WI38 (cell line): ENCODE data around the gene GHR.
"Not testable (repeated sequence)": the region's sequence is repeated elsewhere in the genome, so short reads cannot be mapped to it uniquely, and the experiment has no call there.

Experiments
- H3K4me3 ChIP-seq: 2 replicates; pipeline ENCODE4 v1.5.1; 2011; ENCODE audit warnings: low read depth, mild to moderate bottlenecking, control low read depth, low read length
- TF ChIP-seq, protein P1 (sequence below): IDR thresholded peaks from 2 replicates; pipeline ENCODE4 v1.5.1; 2012; ENCODE audit warnings: low read depth, mild to moderate bottlenecking, control low read depth, low read length

Gene GHR

DNA sequence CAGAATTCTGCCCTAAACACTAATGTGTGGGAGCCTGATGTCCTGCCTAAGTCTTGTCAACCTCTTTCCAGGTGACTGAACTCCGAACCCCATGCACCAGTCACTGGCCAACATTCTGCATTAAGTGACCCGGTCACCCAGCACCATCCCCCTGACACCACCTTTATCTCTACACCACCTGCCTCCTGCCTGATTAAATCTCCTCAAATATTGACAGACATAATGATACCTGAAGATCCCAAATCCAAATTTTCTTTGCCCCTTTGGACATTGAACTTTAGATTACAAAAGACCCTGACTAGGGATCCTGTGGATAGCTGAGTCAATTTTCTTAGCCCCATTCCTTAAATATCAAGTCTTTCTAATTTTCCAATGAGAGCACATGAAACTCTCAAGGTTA lies 150.1 kb downstream of the GHR start:
- no peak overlapping the region for H3K4me3 ChIP-seq
- TF ChIP-seq, protein P1, sequence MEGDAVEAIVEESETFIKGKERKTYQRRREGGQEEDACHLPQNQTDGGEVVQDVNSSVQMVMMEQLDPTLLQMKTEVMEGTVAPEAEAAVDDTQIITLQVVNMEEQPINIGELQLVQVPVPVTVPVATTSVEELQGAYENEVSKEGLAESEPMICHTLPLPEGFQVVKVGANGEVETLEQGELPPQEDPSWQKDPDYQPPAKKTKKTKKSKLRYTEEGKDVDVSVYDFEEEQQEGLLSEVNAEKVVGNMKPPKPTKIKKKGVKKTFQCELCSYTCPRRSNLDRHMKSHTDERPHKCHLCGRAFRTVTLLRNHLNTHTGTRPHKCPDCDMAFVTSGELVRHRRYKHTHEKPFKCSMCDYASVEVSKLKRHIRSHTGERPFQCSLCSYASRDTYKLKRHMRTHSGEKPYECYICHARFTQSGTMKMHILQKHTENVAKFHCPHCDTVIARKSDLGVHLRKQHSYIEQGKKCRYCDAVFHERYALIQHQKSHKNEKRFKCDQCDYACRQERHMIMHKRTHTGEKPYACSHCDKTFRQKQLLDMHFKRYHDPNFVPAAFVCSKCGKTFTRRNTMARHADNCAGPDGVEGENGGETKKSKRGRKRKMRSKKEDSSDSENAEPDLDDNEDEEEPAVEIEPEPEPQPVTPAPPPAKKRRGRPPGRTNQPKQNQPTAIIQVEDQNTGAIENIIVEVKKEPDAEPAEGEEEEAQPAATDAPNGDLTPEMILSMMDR, result no peak

DNA sequence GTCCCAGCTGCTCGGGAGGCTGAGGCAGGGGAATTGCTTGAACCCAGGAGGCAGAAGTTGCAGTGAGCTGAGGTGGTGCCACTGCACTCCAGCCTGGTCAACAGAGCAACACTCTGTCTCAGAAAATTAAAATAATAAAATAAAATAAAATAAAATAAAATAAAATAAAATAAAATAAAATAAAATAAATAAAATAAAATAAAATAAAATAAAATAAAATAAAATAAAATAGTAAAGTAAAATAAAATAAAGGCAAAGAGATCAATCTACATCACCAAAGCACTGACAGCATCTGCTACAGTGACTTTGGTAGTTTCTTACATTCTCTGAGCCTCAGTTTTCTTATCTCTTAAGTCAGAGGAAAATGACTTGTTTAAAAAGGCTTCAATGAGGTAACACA lies 152.7 kb downstream of the GHR start:
- H3K4me3 ChIP-seq, result not testable (repeated sequence)

DNA sequence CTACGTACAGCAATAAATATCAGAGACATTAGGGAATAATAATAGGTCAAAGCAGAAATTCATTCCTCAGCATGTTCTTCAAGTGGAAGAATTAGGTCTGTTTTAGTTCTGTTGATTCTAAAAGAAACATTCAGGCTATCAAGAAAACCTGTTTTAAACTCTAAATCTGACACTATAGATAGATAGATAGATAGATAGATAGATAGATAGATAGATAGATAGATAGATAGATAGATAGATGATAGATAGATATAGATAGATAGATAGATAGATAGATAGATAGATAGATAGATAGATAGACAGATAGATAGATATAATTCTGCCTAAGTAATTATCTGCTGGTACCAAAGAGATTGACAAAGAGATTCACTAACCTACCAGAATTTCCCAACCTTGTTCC lies 155.7 kb downstream of the GHR start:
- not testable (repeated sequence) for H3K4me3 ChIP-seq

GRCh38 chr5:42579320-42579719 lies 156.1 kb downstream of the GHR start:
- H3K4me3 ChIP-seq, result no peak overlapping the region
- TF ChIP-seq, protein P1, result no peak

GRCh38 chr5:42581845-42582244 lies 158.6 kb downstream of the GHR start:
- TF ChIP-seq, protein P1, result no peak
- H3K4me3 ChIP-seq, result no peak overlapping the region

DNA sequence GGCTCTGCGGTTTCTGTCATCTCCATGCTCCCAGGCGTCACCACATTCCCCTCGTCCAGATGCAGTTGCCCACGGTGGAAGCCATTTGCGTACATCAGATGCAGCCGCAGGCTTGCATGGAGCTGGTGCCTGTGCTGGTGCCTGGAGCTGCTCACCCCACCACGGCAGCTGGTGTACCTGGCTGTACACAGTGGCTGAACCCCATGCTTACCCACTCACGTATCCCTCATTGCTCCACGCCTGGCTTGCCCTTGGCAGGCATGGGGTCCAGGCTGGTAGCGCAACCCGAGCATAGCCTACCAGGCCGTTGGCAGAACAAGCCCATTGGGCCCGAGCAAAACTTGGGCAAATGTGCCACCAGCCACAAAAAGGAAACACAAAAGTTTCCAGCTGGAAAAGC lies 159.5 kb downstream of the GHR start:
- H3K4me3 ChIP-seq, result no peak overlapping the region
- TF ChIP-seq, protein P1, result no peak

DNA sequence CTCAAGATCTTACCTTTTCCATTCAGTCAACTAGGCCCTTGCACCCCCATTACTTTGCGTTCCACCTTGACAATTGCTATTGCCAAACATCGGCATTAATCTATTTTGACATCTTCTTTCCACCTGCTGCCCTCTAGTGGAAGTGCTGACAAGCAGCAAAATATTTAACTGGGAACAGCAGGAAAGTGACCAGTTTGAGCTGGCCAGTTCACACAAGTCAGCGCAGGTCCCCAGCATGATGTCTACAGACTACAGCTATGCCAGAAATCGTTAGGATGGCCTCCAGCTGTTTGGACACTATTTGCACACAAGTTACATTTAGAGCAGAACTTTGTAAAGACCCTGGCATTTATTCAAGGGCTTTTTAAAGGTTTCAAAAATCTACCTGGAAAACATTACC lies 160.1 kb downstream of the GHR start:
- H3K4me3 ChIP-seq, result no peak overlapping the region
- TF ChIP-seq, protein P1, result peak; percentile 41; the same call in 1 of the 2 replicates

DNA sequence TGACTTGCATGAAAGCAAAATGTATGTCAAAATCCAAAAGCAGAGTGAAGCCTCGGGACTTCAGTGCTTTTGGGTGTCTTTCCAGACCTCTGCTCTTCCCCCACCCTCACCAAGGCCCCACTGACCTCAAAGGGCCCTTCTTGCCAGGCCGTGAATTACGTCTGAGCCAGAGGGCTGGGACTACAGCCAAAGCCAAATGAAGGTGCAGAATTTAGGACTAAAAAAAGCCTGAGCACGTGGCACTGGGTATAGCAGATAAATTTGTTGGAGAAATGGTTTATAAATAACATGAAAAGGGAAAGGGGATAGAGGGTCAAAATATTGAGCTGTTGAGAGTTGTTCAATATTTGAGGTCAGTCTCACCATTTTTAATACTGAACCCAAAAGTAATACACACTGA lies 163.4 kb downstream of the GHR start:
- H3K4me3 ChIP-seq, result no peak overlapping the region
- TF ChIP-seq, protein P1, result no peak
